Naive thymus-derived CD4-positive, alpha-beta T cell (primary cell): ENCODE data around the gene S100A8. TPM values are rescaled to one million over a fixed set of nuclear protein-coding genes. Genes with fewer than 3 reads are reported as not detected.

Source experiments
- ATAC-seq: fragments of 150-1000 bp; cut with Tn5 transposase; 2 replicates; pipeline ENCODE4 v1.10.0; 2021; ENCODE audit warnings: mild to moderate bottlenecking, moderate library complexity
- CTCF ChIA-PET: fragments of 350-600 bp; sonication (Branson Sonifier 250); formaldehyde crosslinking; loops from one replicate; lab custom pipeline; 2021; ENCODE audit warnings: antibody characterized with exemption; lab: Charles Lee
- POLR2A ChIA-PET: fragments of 350-600 bp; sonication (Branson Sonifier 250); formaldehyde crosslinking; loops from one replicate; lab custom pipeline; 2021; ENCODE audit warnings: antibody characterized with exemption, inconsistent platforms; lab: Charles Lee
- DNase-seq, 9 donors: peaks; one replicate each; pipeline versions ENCODE4 v3.0.0 to v3.0.0-alpha.2; 2020 to 2022; ENCODE audit warnings: mixed read lengths in 1 of 9
- H3K27ac ChIP-seq: one replicate; pipeline ENCODE4 v1.7.0; 2013; ENCODE audit warnings: mild to moderate bottlenecking, low read depth, low read length, moderate library complexity
- H3K27me3 ChIP-seq, 2 donors: one replicate each; pipeline ENCODE4 v1.7.0; 2013; ENCODE audit warnings: low read length in 2 of 2, mild to moderate bottlenecking in 2 of 2, moderate library complexity in 2 of 2; ENCODE audit not compliant: control insufficient read depth in 2 of 2, insufficient read depth in 2 of 2
- H3K36me3 ChIP-seq, 3 experiments: 1 replicate in 2 of 3; 2 replicates in 1 of 3; pipeline ENCODE4 v1.7.0; 2013; ENCODE audit warnings: low read length in 3 of 3, mild to moderate bottlenecking in 3 of 3, moderate library complexity in 1 of 3; ENCODE audit not compliant: insufficient read depth in 3 of 3, control insufficient read depth in 2 of 3
- H3K4me1 ChIP-seq, 2 donors: one replicate each; pipeline ENCODE4 v1.7.0; 2013; ENCODE audit warnings: low read length in 2 of 2, mild to moderate bottlenecking in 2 of 2, moderate library complexity in 1 of 2; ENCODE audit not compliant: control insufficient read depth in 2 of 2, insufficient read depth in 2 of 2
- H3K4me3 ChIP-seq: 2 replicates; pipeline ENCODE4 v1.7.0; 2013; ENCODE audit warnings: mild to moderate bottlenecking, low read length
- H3K9me3 ChIP-seq, 3 experiments: 1 replicate in 2 of 3; 2 replicates in 1 of 3; pipeline ENCODE4 v1.7.0; 2013; ENCODE audit warnings: low read length in 3 of 3; ENCODE audit not compliant: control insufficient read depth in 2 of 3
- H3K27ac Mint-ChIP-seq, 9 donors: one replicate each; pipeline ENCODE4 v1.8.0; 2020 to 2022; ENCODE audit warnings: mixed read lengths in 9 of 9, mild to moderate bottlenecking in 8 of 9, moderate library complexity in 5 of 9, inconsistent platforms in 2 of 9
- H3K27me3 Mint-ChIP-seq, 5 donors: one replicate each; pipeline ENCODE4 v1.8.0; 2021 to 2022; ENCODE audit warnings: mixed read lengths in 5 of 5, mild to moderate bottlenecking in 1 of 5
- H3K36me3 Mint-ChIP-seq, 5 donors: one replicate each; pipeline ENCODE4 v1.8.0; 2020 to 2022; ENCODE audit warnings: mixed read lengths in 5 of 5, mild to moderate bottlenecking in 3 of 5, inconsistent platforms in 1 of 5
- H3K4me1 Mint-ChIP-seq, 7 donors: one replicate each; pipeline ENCODE4 v1.8.0; 2020 to 2022; ENCODE audit warnings: mixed read lengths in 7 of 7, mild to moderate bottlenecking in 3 of 7, inconsistent platforms in 1 of 7
- H3K4me3 Mint-ChIP-seq, 10 donors: one replicate each; pipeline ENCODE4 v1.8.0; 2020 to 2022; ENCODE audit warnings: mild to moderate bottlenecking in 10 of 10, mixed read lengths in 10 of 10, moderate library complexity in 6 of 10, inconsistent platforms in 2 of 10
- H3K9me3 Mint-ChIP-seq, 11 donors: one replicate each; pipeline ENCODE4 v1.8.0; 2020 to 2022; ENCODE audit warnings: mixed read lengths in 11 of 11, mild to moderate bottlenecking in 4 of 11, inconsistent platforms in 1 of 11, moderate library complexity in 1 of 11
- intact Hi-C, 2 donors: fragments of 100-400 bp; cut with micrococcal nuclease; formaldehyde crosslinking; loops; one replicate each; pipeline ENCODE4 v1.15.1; 2023
- polyA plus RNA-seq, 2 donors: library from polyadenylated mRNA; unstranded; fragments of 300-500 nt; fragmentation: Illumina TruSeq; gene quantifications; one replicate each; pipeline ENCODE4 v1.2.3, GENCODE V29; 2021
- total RNA-seq, 6 experiments: library from RNA in 5 of 6; stranded (reverse) in 5 of 6; gene quantifications; 1 replicate in 5 of 6; 2 replicates in 1 of 6; pipeline ENCODE4 v1.2.3 and lab custom pipeline; 2021 to 2026

Gene S100A8
- total RNA-seq (1,000 to 10,000 TPM in 1 of 5 experiments, 100 to 1,000 TPM in 1, 1 to 10 TPM in 2, not detected in 1; 1.3 to 1,624 (median 61.2) TPM), polyA plus RNA-seq (10 to 100 TPM in 1 of 2 donors, 1 to 10 TPM in 1; 1.7 to 10.8 TPM), total RNA-seq (lab: John Stamatoyannopoulos, UW) (not detected)

DNA sequence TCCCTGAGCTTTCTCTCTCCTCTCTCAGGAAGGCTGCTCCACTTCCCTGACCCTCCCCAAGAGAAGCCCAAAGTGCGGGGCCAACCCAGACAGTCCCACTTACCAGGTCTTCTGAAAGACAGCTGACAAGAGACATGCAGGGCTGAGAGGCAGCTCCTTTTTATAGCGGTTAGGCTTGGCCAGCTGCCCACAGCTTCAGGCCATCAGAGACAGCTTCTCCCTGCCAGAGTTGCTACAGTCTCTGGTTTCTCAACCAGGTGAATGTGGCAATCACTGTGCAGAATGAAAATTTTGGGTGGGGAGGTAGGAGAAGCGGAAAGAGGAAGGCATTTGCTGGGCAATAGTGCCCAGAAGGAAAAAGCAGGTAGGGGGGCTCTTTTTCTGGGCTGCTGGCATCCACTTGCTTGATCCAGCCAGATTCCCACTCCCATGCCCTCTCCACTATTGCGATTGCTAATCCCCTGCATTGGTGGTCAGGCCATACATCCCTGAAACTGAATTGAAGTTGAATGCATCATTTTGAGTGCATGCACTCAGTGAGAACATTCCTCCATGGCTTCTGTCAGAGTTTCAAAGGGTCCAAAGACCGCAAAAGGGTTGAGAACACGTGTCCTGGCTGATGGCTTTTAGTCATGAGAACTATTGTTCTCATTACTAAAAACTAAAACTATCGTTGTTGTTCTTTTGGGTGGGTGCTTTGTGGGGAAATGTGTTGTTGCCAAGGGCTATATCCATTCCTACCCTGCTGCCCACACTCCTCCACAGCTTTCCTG lies at the start of gene S100A8:
Gene S100A8 (minus strand): TSS at position 136 of the 773 bp plus-strand sequence. CDS start 538 bp downstream, outside the sequence.
- H3K4me3 Mint-ChIP-seq = no peak within 1 kb of the TSS
- peak; percentile 20 for ATAC-seq
- Histone ChIP-seq H3K9me3 (no peaks in the 10 kb centered on the region), H3K27me3 (no peaks in the 10 kb centered on the region), H3K27ac (no peak within 1 kb of the TSS), H3K4me1 (no peaks in the 10 kb centered on the region), H3K36me3 (no peaks in the 10 kb centered on the region), H3K4me3 (no peak within 1 kb of the TSS)
- no peak for DNase-seq
- peaks cover 10 to 43% (median 19%) of the 10 kb centered on the region in 5 donors for H3K27me3 Mint-ChIP-seq
- intact Hi-C loops = no loop called here
- POLR2A ChIA-PET = no interaction called here
- H3K36me3 Mint-ChIP-seq = no peaks in the 10 kb centered on the region
- H3K4me1 Mint-ChIP-seq = peaks cover 0 to 7% (median 0%) of the 10 kb centered on the region in 7 donors
- H3K9me3 Mint-ChIP-seq = no peaks in the 10 kb centered on the region
- CTCF ChIA-PET = no interaction called here
- no peak within 1 kb of the TSS for H3K27ac Mint-ChIP-seq

DNA sequence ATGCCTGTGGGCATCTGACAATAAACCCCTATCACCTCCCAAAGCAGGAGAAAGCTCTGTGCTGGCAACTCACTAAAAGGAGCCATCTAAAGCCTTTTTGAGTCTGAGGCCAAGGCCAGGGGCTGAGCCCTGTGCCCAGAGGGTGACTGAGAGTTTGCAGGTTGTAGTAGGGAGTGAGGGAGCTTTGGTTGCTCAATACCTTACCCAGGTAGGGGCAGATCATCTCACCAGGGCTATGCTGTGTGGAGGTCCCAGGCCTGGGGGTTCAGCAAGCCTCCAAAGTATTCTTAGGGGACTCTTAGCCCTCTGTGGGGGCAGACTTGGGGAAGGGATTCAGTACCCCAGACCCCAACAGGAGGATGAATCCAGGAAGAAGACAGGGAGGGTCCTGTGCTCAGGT lies 48.4 kb upstream of the S100A8 start:
- Mint-ChIP-seq H3K9me3 (peaks cover 0 to 6% (median 0%) of the 10 kb centered on the region in 11 donors), H3K4me1 (peaks cover 0 to 4% (median 0%) of the 10 kb centered on the region in 7 donors), H3K27ac (no peak overlapping the region), H3K36me3 (no peaks in the 10 kb centered on the region), H3K4me3 (no peak overlapping the region), H3K27me3 (peaks cover 2 to 37% (median 17%) of the 10 kb centered on the region in 5 donors)
- no peak for ATAC-seq
- no peak for DNase-seq
- H3K27ac ChIP-seq = no peak overlapping the region
- no peaks in the 10 kb centered on the region for H3K27me3 ChIP-seq
- intact Hi-C loops = no loop called here
- H3K36me3 ChIP-seq = no peaks in the 10 kb centered on the region
- no peak overlapping the region for H3K4me3 ChIP-seq
- POLR2A ChIA-PET = no interaction called here
- CTCF ChIA-PET = no interaction called here
- no peaks in the 10 kb centered on the region for H3K4me1 ChIP-seq
- no peaks in the 10 kb centered on the region for H3K9me3 ChIP-seq

- Histone ChIP-seq H3K4me1 (no peaks in the 10 kb centered on the region), H3K27ac (no peak overlapping the region), H3K9me3 (no peaks in the 10 kb centered on the region), H3K27me3 (no peaks in the 10 kb centered on the region), H3K36me3 (no peaks in the 10 kb centered on the region), H3K4me3 (no peak overlapping the region)
- DNase-seq (no peak), ATAC-seq (no peak)
- Mint-ChIP-seq H3K36me3 (no peaks in the 10 kb centered on the region), H3K9me3 (peaks cover 0 to 6% (median 0%) of the 10 kb centered on the region in 11 donors), H3K4me3 (no peak overlapping the region), H3K27me3 (peaks cover 2 to 34% (median 16%) of the 10 kb centered on the region in 5 donors), H3K27ac (no peak overlapping the region), H3K4me1 (peaks cover 0 to 4% (median 0%) of the 10 kb centered on the region in 7 donors)
- ChIA-PET POLR2A (no interaction called here), CTCF (no interaction called here)
- intact Hi-C loops = no loop called here
These were observed 47.7 kb upstream of the S100A8 start for GRCh38 chr1:153438599-153438998.

GRCh38 chr1:153437236-153437635 lies 46.4 kb upstream of the S100A8 start:
- no peaks in the 10 kb centered on the region for H3K36me3 ChIP-seq
- no peak overlapping the region for H3K4me3 ChIP-seq
- ChIA-PET POLR2A (no interaction called here), CTCF (no interaction called here)
- no peaks in the 10 kb centered on the region for H3K27me3 ChIP-seq
- intact Hi-C loops = no loop called here
- DNase-seq (no peak), ATAC-seq (no peak)
- no peaks in the 10 kb centered on the region for H3K9me3 ChIP-seq
- no peak overlapping the region for H3K27ac ChIP-seq
- Mint-ChIP-seq H3K4me3 (no peak overlapping the region), H3K27me3 (peaks cover 2 to 32% (median 17%) of the 10 kb centered on the region in 5 donors), H3K9me3 (peaks cover 0 to 3% (median 0%) of the 10 kb centered on the region in 11 donors), H3K4me1 (peaks cover 0 to 4% (median 0%) of the 10 kb centered on the region in 7 donors), H3K36me3 (no peaks in the 10 kb centered on the region), H3K27ac (no peak overlapping the region)
- H3K4me1 ChIP-seq = no peaks in the 10 kb centered on the region

- Mint-ChIP-seq H3K36me3 (no peaks in the 10 kb centered on the region), H3K27me3 (peaks cover 0 to 24% (median 13%) of the 10 kb centered on the region in 5 donors), H3K4me1 (peaks cover 0 to 4% (median 0%) of the 10 kb centered on the region in 7 donors), H3K9me3 (no peaks in the 10 kb centered on the region), H3K4me3 (no peak overlapping the region), H3K27ac (no peak overlapping the region)
- Histone ChIP-seq H3K9me3 (no peaks in the 10 kb centered on the region), H3K4me3 (no peak overlapping the region), H3K27me3 (no peaks in the 10 kb centered on the region), H3K4me1 (no peaks in the 10 kb centered on the region), H3K36me3 (no peaks in the 10 kb centered on the region), H3K27ac (no peak overlapping the region)
- ATAC-seq = no peak
- CTCF ChIA-PET = interaction anchor here (0.7 kb wide), 1 partner anchor 131 kb away, joined by 3 read pairs; no protein-coding TSS in a partner anchor
- intact Hi-C loops = no loop called here
- DNase-seq = no peak
- POLR2A ChIA-PET = no interaction called here
These were observed 44.0 kb upstream of the S100A8 start for GRCh38 chr1:153434746-153435455.

- no peaks in the 10 kb centered on the region for H3K36me3 Mint-ChIP-seq
- H3K9me3 Mint-ChIP-seq = no peaks in the 10 kb centered on the region
- H3K27me3 ChIP-seq = no peaks in the 10 kb centered on the region
- H3K36me3 ChIP-seq = no peaks in the 10 kb centered on the region
- H3K4me3 ChIP-seq = no peak overlapping the region
- DNase-seq = no peak
- H3K27ac Mint-ChIP-seq = no peak overlapping the region
- H3K27me3 Mint-ChIP-seq = peaks cover 0 to 36% (median 15%) of the 10 kb centered on the region in 5 donors
- ChIA-PET CTCF (interaction anchor here (0.6 kb wide), 1 partner anchor 78 kb away, joined by 4 read pairs; no protein-coding TSS in a partner anchor), POLR2A (no interaction called here)
- no peak overlapping the region for H3K4me3 Mint-ChIP-seq
- no peak for ATAC-seq
- no peaks in the 10 kb centered on the region for H3K4me1 ChIP-seq
- no peak overlapping the region for H3K27ac ChIP-seq
- H3K9me3 ChIP-seq = no peaks in the 10 kb centered on the region
- peaks cover 0 to 4% (median 0%) of the 10 kb centered on the region in 7 donors for H3K4me1 Mint-ChIP-seq
- intact Hi-C loops = no loop called here
These were observed 42.2 kb upstream of the S100A8 start for GRCh38 chr1:153432874-153433681.
